Hindlimb muscle (tissue), 1 donor: Measurements from ENCODE around the gene MAK. TPM values are rescaled to one million over a fixed set of nuclear protein-coding genes. Genes with fewer than 3 reads are reported as not detected.
"Not testable (repeated sequence)": the region's sequence is repeated elsewhere in the genome, so short reads cannot be mapped to it uniquely, and the experiment has no call there.

ENCODE experiments used
- DNase-seq: peaks from one replicate; pipeline ENCODE4 v3.0.0-alpha.2; 2013
- polyA plus RNA-seq: library from polyadenylated mRNA; unstranded; fragments of 120-200 nt; gene quantifications from one replicate; pipeline ENCODE4 v1.2.1, GENCODE V29; 2013; ENCODE audit not compliant: insufficient read length

MAK gene
- polyA plus RNA-seq, 1 donor = 0.84 TPM

DNA sequence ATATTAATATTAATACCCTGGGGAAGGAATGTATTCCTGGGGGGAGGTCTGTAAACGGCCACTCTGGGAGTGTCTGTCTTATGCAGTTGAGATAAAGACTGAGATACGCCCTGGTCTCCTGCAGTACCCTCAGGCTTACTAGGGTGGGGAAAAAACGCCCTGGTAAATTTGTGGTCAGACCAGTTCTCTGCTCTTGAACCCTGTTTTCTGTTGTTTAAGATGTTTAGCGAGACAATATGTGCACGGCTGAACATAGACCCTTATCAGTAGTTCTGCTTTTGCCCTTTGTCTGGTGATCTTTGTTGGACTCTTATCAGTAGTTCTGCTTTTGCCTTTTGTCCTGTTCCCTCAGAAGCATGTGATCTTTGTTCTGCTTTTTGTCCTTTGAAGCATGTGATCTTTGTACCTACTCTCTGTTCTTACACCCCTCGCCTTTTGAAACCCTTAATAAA, 15.5 kb upstream of the MAK start:
- DNase-seq = not testable (repeated sequence)

DNA sequence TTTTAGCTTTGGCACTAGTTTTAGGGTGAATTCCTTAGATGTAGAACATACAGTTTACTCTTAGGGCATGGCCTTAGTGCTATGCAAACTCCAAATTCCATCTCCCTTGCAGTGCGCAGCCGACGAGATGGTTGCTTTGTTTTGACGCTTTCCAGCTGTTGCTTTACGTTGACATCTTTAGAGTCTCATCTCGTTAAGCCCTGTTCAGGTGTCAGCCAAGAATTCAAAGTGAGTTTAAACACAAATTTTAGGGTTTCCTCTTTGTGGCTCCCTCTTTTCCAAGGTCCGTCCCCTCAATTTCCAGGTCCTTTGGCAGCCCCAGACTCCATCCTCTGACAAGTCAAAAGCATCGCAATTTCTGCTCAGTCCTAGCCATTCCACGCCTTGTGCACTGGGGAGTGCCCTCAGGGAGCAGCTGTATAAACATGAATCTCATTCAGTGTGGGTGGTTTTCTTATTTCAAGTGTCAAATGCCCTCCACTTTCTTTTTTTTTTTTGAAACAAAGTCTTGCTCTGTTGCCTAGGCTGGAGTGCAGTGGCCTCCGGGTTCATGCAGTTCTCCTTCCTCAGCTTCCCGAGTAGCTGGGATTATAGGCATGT, 14.1 kb upstream of the MAK start:
- DNase-seq = no peak

- no peak for DNase-seq
These were observed 12.4 kb upstream of the MAK start for GRCh38 chr6:10850728-10851127.

- DNase-seq = no peak
These were observed 11.6 kb upstream of the MAK start for GRCh38 chr6:10849901-10850300.

DNA sequence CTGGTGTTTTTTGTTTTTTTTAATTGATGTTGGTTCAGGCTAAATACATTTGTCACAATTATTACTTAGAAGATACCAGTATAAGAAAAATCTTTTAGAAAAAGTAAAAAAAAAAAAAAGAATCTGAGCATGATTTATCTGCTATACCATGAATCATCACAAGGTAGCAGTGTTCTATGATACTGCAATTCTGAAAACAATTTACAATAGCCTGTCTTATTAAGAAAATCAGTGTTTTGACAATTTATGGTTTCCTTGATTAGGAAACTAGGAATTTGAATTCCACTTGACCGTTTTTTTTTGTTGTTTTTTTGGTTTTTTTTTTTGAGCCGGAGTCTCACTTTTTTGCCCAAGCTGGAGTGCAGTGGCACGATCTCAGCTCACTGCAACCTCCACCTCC, 9.3 kb upstream of the MAK start:
- no peak for DNase-seq

GRCh38 chr6:10843554-10843953, 5.2 kb upstream of the MAK start:
- no peak for DNase-seq

- DNase-seq = no peak
These were observed 525 bp upstream of the MAK start for GRCh38 chr6:10838794-10839333.

DNA sequence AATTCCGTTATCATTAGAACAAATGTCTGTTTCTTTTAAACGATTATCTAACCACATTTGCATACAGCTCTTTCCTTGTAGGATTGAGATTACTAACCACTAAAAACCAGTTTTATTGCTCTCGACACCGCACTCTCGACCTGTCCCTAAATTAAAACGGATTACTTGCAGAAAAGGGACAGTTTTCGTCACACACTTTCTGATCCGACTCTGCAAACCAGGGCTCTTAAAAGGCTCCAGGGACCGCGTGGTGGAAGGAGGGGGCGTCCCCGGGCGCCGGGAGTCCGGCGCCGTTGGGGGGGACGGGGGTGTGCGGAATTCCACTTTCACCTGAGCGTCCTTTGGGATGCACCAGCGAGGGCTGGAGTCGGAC, 731 bp downstream of the MAK start:
- peak; percentile 6 for DNase-seq

- peak; percentile 15 for DNase-seq
These were observed 1.2 kb downstream of the MAK start for GRCh38 chr6:10837009-10837621.

GRCh38 chr6:10834823-10835222, 3.5 kb downstream of the MAK start:
- DNase-seq = no peak

DNA sequence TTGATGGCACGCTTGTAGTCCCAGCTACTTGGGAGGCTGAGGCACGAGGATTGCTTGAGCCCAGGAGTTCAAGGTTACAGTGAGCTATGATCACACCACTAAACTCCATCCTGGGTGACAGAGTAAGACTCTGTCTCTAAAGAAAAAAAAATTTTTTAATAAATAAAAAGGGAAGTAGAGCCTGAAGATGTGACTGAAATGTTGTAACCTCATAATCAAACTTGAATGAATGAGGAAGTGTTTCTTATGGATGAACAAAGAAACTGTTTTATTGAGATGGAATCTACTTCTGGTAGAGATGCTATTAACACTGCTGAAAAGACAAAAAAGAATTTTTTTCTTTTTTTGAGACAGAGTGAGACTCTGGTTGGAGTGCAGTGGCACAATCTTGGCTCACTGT, 6.7 kb downstream of the MAK start:
- no peak for DNase-seq

DNA sequence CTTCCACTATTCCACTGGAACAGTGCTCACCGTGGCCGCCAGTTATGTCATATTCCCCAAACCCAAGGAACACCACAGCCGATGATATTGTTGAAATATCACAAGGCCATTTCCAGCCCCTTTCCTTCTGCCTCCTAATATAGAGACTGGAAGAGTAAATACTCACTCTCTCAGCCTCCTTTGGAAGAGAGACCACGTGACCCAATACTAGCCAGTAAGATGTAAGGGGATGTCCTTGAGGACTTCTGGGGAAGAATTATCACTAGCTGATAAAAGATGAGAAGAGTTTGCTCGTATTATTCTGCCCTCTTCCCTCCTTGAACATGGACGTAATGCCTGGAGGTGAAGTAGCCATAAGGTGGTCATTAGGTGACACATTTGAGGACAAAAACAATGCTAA, 13.5 kb downstream of the MAK start:
- DNase-seq = no peak

DNA sequence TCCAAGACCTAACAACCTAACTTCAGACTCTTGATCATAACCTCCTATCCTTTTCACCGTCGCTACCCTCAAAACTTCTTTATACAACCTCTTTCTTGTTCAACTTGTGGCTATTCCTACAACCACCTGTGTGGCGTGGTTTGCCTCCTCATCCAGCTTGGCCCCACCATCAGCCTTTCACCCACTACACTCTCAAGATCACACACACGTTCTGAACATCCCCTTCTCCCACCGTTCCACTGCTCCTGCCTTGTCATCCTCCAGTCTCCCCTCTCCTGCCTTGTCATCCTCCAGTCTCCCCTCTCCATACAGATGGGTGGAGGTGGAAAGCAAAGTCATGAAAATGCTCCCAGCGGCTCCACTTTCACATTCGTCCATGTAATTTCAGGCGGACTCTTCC, 14.0 kb downstream of the MAK start:
- DNase-seq = no peak

DNA sequence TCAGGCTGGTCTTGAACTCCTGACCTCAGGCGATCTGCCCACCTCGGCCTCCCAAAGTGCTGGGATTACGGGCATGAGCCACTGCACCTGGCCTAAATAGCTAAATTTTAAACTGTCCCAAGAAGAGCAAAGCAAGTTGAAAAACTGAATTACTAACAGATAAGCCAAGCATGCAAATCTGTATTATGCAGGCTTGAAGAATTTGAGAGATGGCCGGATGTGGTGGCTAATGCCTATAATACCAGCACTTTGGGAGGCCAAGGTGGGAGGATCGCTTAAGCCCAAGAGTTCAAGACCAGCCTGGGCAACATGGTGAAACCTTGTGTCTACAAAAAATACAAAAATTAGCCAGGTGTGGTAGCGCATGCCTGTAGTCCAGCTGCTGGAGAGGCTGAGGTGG, 24.2 kb downstream of the MAK start:
- DNase-seq = not testable (repeated sequence)

- DNase-seq = no peak
These were observed 29.2 kb downstream of the MAK start for GRCh38 chr6:10809098-10809497.

- DNase-seq = no peak
These were observed 30.0 kb downstream of the MAK start for GRCh38 chr6:10808376-10808775.

GRCh38 chr6:10801224-10801848, 37.0 kb downstream of the MAK start:
- DNase-seq = peak; percentile 38

DNA sequence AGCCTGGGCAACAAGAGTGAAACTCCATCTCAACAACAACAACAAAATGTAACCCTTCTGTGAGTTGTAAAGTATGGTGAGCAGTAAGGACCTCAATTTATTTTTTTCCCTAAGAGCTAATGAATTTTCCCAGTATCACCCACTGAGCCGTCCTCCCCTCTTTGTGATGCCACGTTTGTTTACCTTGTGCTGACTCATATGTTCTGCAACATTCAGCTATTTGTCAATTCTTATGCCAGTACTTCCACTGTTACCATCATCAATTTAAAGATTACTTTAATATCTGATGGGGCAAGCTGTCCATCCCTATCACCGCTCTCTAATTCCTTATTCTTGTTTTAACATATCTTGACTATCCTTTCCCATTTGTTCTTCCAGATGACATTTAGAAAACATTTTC, 37.5 kb downstream of the MAK start:
- no peak for DNase-seq

DNA sequence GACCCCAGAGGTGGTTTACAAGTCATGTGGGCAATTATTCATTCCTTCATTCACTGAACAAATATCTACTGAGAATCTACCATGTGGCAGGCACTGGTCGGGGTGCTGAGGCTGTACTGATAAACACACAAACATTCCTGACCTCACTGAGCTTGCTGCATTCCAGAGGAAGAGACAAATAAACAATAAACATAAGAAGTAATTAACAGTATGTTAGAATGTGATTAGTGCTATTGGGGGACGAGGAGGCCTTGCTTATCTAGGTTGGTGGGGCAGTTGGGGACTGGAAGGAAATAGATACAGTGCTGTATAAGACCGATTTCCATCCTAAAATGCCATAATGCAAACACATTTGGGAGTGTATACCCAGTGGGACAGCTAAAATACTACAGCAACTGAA, 44.1 kb downstream of the MAK start:
- no peak for DNase-seq

DNA sequence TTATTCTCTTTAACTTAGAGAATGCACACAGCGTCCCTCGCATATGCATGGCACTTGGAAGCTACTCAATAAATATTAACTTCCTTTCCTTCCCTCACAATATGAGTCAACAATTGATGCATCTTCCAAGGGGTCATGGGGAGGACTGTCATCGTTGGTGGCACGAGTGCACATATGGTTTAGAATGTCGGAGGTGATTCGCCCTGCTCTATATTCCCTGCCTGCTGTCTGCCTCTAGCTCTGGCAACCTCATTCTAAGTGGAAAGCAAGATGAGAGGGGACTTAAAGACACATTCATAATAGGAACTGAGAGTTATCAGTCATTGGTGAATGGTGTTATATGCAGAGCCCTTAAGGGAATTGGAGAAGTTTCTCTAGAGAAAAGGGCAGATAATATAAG, 44.6 kb downstream of the MAK start:
- no peak for DNase-seq

- no peak for DNase-seq
These were observed 45.3 kb downstream of the MAK start for GRCh38 chr6:10793035-10793434.

GRCh38 chr6:10792101-10792500, 46.2 kb downstream of the MAK start:
- DNase-seq = no peak

- no peak for DNase-seq
These were observed 46.7 kb downstream of the MAK start for GRCh38 chr6:10791673-10792072.

- DNase-seq = no peak
These were observed 59.3 kb downstream of the MAK start for GRCh38 chr6:10779076-10779475.
